ENCODE data around the gene MAP1LC3B.

- TF ChIP-seq KDM5A (IDR thresholded peaks at IDR 0.05) (no peak), CBX2 (IDR thresholded peaks at IDR 0.05; ENCODE audit: borderline replicate concordance, low read depth) (no peak), POLR2A (IDR thresholded peaks at IDR 0.05; ENCODE audit: low read length) (no peak)
- TF ChIP-seq, protein P1, sequence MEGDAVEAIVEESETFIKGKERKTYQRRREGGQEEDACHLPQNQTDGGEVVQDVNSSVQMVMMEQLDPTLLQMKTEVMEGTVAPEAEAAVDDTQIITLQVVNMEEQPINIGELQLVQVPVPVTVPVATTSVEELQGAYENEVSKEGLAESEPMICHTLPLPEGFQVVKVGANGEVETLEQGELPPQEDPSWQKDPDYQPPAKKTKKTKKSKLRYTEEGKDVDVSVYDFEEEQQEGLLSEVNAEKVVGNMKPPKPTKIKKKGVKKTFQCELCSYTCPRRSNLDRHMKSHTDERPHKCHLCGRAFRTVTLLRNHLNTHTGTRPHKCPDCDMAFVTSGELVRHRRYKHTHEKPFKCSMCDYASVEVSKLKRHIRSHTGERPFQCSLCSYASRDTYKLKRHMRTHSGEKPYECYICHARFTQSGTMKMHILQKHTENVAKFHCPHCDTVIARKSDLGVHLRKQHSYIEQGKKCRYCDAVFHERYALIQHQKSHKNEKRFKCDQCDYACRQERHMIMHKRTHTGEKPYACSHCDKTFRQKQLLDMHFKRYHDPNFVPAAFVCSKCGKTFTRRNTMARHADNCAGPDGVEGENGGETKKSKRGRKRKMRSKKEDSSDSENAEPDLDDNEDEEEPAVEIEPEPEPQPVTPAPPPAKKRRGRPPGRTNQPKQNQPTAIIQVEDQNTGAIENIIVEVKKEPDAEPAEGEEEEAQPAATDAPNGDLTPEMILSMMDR (IDR thresholded peaks at IDR 0.05) = no peak
Observed at GRCh38 chr16:87434146-87434667, 42.1 kb downstream of the MAP1LC3B start.

All from A549 (cell line).